K562 (cell line): ENCODE results near the gene AP3S1. TPM values are rescaled to one million over a fixed set of nuclear protein-coding genes. Genes with fewer than 3 reads are reported as not detected.

Source experiments
- CBX8 ChIP-seq: fragments of 200-600 bp; sonication (generic); IDR thresholded peaks from 2 replicates; pipeline ENCODE4 v1.6.1; 2012; ENCODE audit warnings: borderline replicate concordance, mixed run types, low read depth, mild to moderate bottlenecking, moderate library complexity, mixed read lengths, low read length, control low read depth, inconsistent platforms; ENCODE audit not compliant: poor library complexity, severe bottlenecking; ENCODE audit errors: extremely low read depth
- E2F4 ChIP-seq: sonication (generic); formaldehyde crosslinking; IDR thresholded peaks from 2 replicates; pipeline ENCODE4 v1.8.0; 2022; ENCODE audit warnings: mild to moderate bottlenecking, low read depth, missing genetic modification reagents
- ELF2 ChIP-seq: fragments of 250-450 bp; sonication (Bioruptor Pico); IDR thresholded peaks from 2 replicates; pipeline ENCODE4 v1.5.0; 2021; ENCODE audit warnings: mild to moderate bottlenecking
- PKNOX1 ChIP-seq: fragments of 450-650 bp; IDR thresholded peaks from 2 replicates; pipeline ENCODE4 v1.6.1; 2016
- SFPQ ChIP-seq: fragments of 200-400 bp; formaldehyde crosslinking; IDR thresholded peaks from 2 replicates; pipeline ENCODE4 v1.6.1; 2017; ENCODE audit warnings: mild to moderate bottlenecking, low read depth, low read length, moderate library complexity
- SMAD4 ChIP-seq: fragments of 250-450 bp; sonication (Bioruptor Pico); conservative IDR thresholded peaks from 2 replicates; pipeline ENCODE4 v1.8.0; 2021; ENCODE audit warnings: inconsistent platforms, mild to moderate bottlenecking, moderate library complexity
- U2AF1 ChIP-seq: fragments of 200-400 bp; formaldehyde crosslinking; optimal IDR thresholded peaks from 2 replicates; pipeline ENCODE3; 2017; ENCODE audit warnings: mild to moderate bottlenecking, low read depth, low read length, moderate library complexity
- XRCC3 ChIP-seq: fragments of 450-650 bp; IDR thresholded peaks from 2 replicates; pipeline ENCODE4 v1.6.1; 2017; ENCODE audit warnings: mild to moderate bottlenecking, moderate library complexity
- YBX1 ChIP-seq: fragments of 450-650 bp; IDR thresholded peaks from 2 replicates; pipeline ENCODE4 v1.7.1; 2016; ENCODE audit warnings: mild to moderate bottlenecking
- ZKSCAN8 ChIP-seq: fragments of 200-800 bp; sonication (Bioruptor generic); IDR thresholded peaks from 2 replicates; pipeline ENCODE4 v1.6.1; 2016; ENCODE audit warnings: missing genetic modification characterization, missing compliant biosample characterization
- ZNF76 ChIP-seq: fragments of 250-450 bp; sonication (Bioruptor Pico); IDR thresholded peaks from 2 replicates; pipeline ENCODE4 v1.4.0; 2020; ENCODE audit warnings: mild to moderate bottlenecking, moderate library complexity, borderline replicate concordance
- ZNF766 ChIP-seq: fragments of 200-800 bp; sonication (Bioruptor generic); conservative IDR thresholded peaks from 2 replicates; pipeline ENCODE4 v1.6.1; 2016; ENCODE audit warnings: missing genetic modification characterization, missing compliant biosample characterization
- ZNF79 ChIP-seq: fragments of 250-450 bp; sonication (Bioruptor Pico); IDR thresholded peaks from 2 replicates; pipeline ENCODE4 v1.4.0; 2020; ENCODE audit warnings: low read depth, mild to moderate bottlenecking, moderate library complexity
- polyA plus RNA-seq, 8 experiments: library from polyadenylated mRNA; depleted of rRNA in 4 of 8; stranded (reverse) in 5 of 8; unstranded in 3 of 8; fragments of >200 nt; fragmentation: Nextera tagmentation in 2 of 8; fragmentation: Illumina TruSeq in 1 of 8; extraction: Ambion mirVana in 2 of 8; extraction: Trizol in 1 of 8; gene quantifications; 2 replicates each; pipeline versions ENCODE4 v1.2.1 to v1.2.3, GENCODE V29; 2011 to 2014; ENCODE audit warnings: inconsistent platforms in 1 of 8, missing spikeins in 1 of 8
- total RNA-seq, 7 experiments: library from RNA; depleted of rRNA in 6 of 7; stranded (reverse); fragments of >200 nt in 6 of 7; fragmentation: Illumina TruSeq in 2 of 7; extraction: Trizol in 2 of 7; gene quantifications; 2 replicates each; pipeline versions ENCODE4 v1.2.1 to v1.2.3, GENCODE V29; 2011 to 2021; ENCODE audit warnings: low replicate concordance in 1 of 7
- TF ChIP-seq, protein P1 (sequence below): fragments of 450-650 bp; IDR thresholded peaks from 2 replicates; pipeline ENCODE4 v1.6.1; 2018; ENCODE audit warnings: mild to moderate bottlenecking, low read depth; ENCODE audit not compliant: partially characterized antibody
- TF ChIP-seq, protein P2 (sequence below): fragments of 150-350 bp; IDR thresholded peaks from 2 replicates; pipeline ENCODE4 v1.6.1; 2014; ENCODE audit warnings: low read depth, mild to moderate bottlenecking, low read length, borderline replicate concordance

Gene AP3S1
- total and polyA plus RNA-seq, 9 of the 15 experiments (the other 6 are each of a cell fraction or from before 2014, with no cell fraction given) = 46.1 to 106 (median 67.3) TPM

DNA sequence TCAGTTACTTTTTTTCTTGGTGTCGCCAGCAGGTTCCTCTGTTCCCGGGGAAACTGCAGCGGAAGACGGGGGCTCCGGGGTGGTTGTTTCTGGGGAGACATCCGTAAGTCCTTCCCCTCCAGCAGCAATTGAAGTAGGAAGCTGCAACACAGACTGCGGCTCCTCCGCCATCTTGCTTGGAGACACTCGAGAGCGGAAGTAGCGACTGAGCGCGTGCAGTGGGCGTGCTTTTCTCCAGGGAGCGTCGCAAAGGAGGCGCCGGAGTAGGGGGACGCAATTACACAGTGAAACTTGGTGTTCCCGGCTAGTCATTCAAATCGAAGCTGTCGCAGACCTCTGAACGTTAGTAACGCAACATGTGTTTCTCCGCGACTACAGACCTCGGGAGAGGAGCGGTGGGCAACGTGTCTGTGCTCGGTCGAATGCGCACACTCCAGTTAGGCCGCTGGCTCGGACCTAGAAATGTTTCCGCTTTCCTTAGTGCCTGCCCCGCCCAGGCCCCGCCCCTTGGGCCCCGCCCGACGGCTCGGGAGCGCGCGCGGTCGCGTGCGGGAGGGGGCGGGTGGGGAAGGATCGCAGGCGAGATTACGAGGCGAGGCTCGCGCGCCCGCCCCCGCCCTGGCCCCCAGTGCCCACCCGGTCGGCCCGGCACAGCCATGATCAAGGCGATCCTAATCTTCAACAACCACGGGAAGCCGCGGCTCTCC, at the start of gene AP3S1, which contains the start of gene ATG12 (continued):
- TF ChIP-seq SFPQ = no peak
- no peak for TF ChIP-seq ZNF766 (CRISPR knock-in tag)
- TF ChIP-seq, protein P1, sequence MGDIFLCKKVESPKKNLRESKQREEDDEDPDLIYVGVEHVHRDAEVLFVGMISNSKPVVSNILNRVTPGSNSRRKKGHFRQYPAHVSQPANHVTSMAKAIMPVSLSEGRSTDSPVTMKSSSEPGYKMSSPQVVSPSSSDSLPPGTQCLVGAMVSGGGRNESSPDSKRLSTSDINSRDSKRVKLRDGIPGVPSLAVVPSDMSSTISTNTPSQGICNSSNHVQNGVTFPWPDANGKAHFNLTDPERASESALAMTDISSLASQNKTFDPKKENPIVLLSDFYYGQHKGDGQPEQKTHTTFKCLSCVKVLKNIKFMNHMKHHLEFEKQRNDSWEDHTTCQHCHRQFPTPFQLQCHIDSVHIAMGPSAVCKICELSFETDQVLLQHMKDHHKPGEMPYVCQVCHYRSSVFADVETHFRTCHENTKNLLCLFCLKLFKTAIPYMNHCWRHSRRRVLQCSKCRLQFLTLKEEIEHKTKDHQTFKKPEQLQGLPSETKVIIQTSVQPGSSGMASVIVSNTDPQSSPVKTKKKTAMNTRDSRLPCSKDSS = no peak
- no peak for TF ChIP-seq U2AF1
- TF ChIP-seq ELF2 (CRISPR knock-in tag) = peak; percentile 46; the same call in 1 of the 2 replicates
- no peak for TF ChIP-seq SMAD4
- TF ChIP-seq XRCC3 = no peak
- no peak for TF ChIP-seq PKNOX1
- no peak for TF ChIP-seq ZKSCAN8 (CRISPR knock-in tag)
- TF ChIP-seq E2F4 (CRISPR knock-in tag) = no peak
- TF ChIP-seq, protein P2, sequence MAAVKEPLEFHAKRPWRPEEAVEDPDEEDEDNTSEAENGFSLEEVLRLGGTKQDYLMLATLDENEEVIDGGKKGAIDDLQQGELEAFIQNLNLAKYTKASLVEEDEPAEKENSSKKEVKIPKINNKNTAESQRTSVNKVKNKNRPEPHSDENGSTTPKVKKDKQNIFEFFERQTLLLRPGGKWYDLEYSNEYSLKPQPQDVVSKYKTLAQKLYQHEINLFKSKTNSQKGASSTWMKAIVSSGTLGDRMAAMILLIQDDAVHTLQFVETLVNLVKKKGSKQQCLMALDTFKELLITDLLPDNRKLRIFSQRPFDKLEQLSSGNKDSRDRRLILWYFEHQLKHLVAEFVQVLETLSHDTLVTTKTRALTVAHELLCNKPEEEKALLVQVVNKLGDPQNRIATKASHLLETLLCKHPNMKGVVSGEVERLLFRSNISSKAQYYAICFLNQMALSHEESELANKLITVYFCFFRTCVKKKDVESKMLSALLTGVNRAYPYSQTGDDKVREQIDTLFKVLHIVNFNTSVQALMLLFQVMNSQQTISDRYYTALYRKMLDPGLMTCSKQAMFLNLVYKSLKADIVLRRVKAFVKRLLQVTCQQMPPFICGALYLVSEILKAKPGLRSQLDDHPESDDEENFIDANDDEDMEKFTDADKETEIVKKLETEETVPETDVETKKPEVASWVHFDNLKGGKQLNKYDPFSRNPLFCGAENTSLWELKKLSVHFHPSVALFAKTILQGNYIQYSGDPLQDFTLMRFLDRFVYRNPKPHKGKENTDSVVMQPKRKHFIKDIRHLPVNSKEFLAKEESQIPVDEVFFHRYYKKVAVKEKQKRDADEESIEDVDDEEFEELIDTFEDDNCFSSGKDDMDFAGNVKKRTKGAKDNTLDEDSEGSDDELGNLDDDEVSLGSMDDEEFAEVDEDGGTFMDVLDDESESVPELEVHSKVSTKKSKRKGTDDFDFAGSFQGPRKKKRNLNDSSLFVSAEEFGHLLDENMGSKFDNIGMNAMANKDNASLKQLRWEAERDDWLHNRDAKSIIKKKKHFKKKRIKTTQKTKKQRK = no peak
- TF ChIP-seq ZNF76 (CRISPR knock-in tag) = peak; percentile 35; the same call in 1 of the 2 replicates
- TF ChIP-seq ZNF79 (CRISPR knock-in tag) = no peak
- TF ChIP-seq YBX1 = no peak
- TF ChIP-seq CBX8 = no peak
